ENCODE measurements around the gene TYSND1. TPM values are rescaled to one million over a fixed set of nuclear protein-coding genes. Genes with fewer than 3 reads are reported as not detected.

TYSND1 gene
- total RNA-seq, 1 donor from 2014 or later = 12.3 TPM

DNA sequence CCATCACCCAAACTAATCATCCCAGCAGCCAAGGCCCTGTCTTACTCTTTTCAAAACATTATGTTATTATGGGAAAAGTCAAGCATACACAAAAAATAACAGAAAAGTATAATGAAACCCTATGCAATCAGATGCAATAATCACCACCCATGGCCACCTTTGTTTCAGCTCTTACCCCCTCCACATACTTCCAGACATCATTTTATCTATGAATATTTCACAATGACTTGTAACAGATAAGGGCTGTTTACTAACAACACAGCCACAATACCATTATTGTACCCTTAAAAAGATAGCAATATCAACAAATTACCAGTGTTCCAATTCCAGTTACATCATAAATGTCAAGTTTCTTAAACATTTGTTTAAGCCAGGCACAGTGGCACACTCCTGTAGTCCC is 49.0 kb downstream of the TYSND1 start:
- DNase-seq (ENCODE audit: low spot score in 2 of 2) = no peak
- H3K27ac ChIP-seq = no peak overlapping the region
- H3K36me3 ChIP-seq = peaks cover 0 to 3% of the 10 kb centered on the region in 2 donors
- TF ChIP-seq, protein P1, sequence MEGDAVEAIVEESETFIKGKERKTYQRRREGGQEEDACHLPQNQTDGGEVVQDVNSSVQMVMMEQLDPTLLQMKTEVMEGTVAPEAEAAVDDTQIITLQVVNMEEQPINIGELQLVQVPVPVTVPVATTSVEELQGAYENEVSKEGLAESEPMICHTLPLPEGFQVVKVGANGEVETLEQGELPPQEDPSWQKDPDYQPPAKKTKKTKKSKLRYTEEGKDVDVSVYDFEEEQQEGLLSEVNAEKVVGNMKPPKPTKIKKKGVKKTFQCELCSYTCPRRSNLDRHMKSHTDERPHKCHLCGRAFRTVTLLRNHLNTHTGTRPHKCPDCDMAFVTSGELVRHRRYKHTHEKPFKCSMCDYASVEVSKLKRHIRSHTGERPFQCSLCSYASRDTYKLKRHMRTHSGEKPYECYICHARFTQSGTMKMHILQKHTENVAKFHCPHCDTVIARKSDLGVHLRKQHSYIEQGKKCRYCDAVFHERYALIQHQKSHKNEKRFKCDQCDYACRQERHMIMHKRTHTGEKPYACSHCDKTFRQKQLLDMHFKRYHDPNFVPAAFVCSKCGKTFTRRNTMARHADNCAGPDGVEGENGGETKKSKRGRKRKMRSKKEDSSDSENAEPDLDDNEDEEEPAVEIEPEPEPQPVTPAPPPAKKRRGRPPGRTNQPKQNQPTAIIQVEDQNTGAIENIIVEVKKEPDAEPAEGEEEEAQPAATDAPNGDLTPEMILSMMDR (IDR thresholded peaks at IDR 0.05) = no peak
- no peaks in the 10 kb centered on the region for H3K4me1 ChIP-seq
- no peak overlapping the region for H3K4me3 ChIP-seq
- no peaks in the 10 kb centered on the region for H3K9me3 ChIP-seq
- H3K27me3 ChIP-seq = no peaks in the 10 kb centered on the region
- intact Hi-C loops (cut with DNase I) = no loop called here

DNA sequence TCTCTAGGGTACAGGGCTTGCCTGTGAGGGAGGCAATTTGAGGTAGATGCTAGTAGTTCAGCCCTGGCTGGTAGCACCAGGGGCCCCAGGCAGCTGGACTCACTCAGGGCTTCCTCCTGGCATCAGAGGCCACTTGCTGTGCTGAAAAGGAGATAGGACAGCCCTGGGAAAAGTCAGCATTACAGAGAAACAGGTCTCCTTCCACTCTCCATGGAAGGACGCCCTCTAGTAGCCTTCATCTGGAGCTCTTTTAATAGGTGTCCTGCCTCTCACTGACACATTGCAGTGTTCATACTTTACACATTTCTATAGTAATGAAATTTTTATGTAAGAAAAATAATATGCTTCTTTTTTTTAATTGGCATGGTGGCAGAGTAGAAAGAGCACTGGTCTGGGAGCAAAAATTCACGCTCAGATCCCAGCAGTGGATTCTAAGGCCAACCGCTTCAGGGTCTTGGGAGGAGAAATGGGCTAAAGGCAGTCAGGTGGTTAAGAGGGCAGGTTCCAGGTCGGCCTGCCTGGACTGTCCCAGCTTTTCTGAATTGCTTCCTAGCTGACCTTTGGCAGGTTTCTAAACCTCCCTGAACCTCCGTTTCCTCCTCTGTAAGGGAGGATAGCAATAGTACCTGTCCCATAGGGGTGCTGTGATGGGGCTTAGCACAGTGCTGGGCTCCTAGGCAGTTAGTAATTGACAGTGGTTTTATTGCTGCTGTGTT is 49.6 kb downstream of the TYSND1 start:
- no peak for DNase-seq (ENCODE audit: low spot score in 2 of 2)
- H3K27ac ChIP-seq = no peak overlapping the region
- no peak overlapping the region for H3K4me3 ChIP-seq
- H3K36me3 ChIP-seq = peaks cover 0 to 3% of the 10 kb centered on the region in 2 donors
- TF ChIP-seq, protein P1 (IDR thresholded peaks at IDR 0.05) = no peak
- no peaks in the 10 kb centered on the region for H3K9me3 ChIP-seq
- H3K4me1 ChIP-seq = no peaks in the 10 kb centered on the region
- intact Hi-C loops (cut with DNase I) = no loop called here
- H3K27me3 ChIP-seq = no peaks in the 10 kb centered on the region

DNA sequence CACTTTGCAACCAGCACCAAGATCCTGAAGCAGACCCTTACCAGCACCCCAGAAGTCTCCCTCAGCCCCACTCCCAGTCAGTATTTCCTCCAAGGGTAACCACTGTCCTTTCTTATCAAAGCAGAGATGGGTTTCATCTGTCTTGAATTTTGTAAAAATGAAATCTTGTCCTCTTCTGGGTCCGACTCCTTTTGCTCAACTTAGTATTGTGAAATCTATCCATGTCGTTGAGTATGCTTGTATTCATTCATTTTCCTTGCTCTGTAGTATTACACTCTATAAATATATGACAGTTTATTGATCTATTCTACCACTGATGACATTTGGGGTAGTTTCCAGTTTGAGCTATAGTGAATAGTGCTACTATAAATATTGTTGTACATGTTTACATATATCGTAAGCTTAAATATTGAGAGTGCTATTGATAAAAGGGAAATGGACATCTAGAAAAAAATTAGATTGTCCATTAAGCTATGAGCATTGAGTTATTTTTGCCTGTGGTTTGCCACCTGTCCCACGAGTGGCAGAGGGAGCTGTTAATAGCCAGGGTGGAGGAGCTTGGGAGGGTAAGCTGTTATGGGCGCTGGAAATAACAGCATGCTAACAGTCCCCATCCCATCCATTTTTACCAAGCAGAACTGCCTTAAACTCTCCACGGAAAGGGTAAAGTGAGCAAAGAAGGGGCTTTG is 50.3 kb downstream of the TYSND1 start:
- TF ChIP-seq, protein P1 (IDR thresholded peaks at IDR 0.05) = no peak
- no peak for DNase-seq (ENCODE audit: low spot score in 2 of 2)
- Histone ChIP-seq H3K36me3 (peaks cover 0 to 3% of the 10 kb centered on the region in 2 donors), H3K4me1 (no peaks in the 10 kb centered on the region), H3K27me3 (no peaks in the 10 kb centered on the region), H3K27ac (no peak overlapping the region), H3K9me3 (no peaks in the 10 kb centered on the region), H3K4me3 (no peak overlapping the region)
- intact Hi-C loops (cut with DNase I) = no loop called here

DNA sequence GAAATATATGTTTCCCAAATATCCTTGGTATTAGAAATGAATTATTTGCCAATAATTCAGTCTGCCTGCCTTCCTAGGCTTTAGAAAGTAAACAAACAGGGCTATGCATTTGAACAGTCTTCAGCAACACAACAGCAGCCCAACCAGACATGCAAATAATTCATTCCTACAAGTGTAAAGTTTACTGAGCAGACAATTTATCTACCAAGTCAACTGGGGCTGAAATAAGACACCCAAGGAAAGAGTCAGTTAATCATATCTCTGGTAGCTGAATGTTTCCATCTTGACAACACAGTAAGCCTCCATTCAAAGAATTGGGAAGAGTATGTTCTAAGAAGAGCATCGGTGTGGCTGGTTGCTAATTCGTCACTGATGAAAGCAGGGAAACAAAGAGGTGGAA is 52.2 kb downstream of the TYSND1 start:
- H3K36me3 ChIP-seq = peaks cover 0 to 3% of the 10 kb centered on the region in 2 donors
- no peaks in the 10 kb centered on the region for H3K27me3 ChIP-seq
- H3K27ac ChIP-seq = no peak overlapping the region
- TF ChIP-seq, protein P1 (IDR thresholded peaks at IDR 0.05) = no peak
- H3K4me1 ChIP-seq = no peaks in the 10 kb centered on the region
- H3K4me3 ChIP-seq = no peak overlapping the region
- no peaks in the 10 kb centered on the region for H3K9me3 ChIP-seq
- intact Hi-C loops (cut with DNase I) = no loop called here
- DNase-seq (ENCODE audit: low spot score in 2 of 2) = no peak

DNA sequence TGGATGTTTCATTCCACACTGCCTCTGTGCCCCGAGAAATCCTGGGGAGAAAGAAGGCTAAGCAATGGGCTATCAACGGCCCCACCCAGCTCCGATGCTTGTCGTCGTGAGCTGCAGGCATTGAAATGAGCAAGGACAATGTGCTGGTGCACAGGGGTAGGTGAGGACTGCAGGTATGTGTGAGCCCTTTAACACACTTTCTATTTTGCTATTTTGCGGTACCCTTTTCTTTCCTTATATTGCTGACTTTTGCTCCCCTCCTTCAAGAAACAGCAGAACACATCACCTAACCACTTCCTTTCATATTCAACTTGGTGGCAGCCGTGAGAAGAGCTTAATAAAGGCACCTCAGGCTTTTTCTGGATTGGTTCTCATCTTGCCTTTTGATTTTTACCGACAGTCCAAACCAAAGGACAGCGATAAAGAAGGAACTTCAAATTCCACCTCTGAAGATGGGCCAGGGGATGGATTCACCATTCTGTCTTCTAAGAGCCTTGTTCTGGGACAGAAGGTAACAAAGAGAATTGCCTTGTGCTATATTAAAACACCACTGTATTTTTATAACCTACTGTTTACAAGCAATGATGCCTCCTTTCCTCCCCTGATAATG is 53.1 kb downstream of the TYSND1 start:
- no peaks in the 10 kb centered on the region for H3K27me3 ChIP-seq
- H3K4me3 ChIP-seq = no peak overlapping the region
- peaks cover 0 to 3% of the 10 kb centered on the region in 2 donors for H3K36me3 ChIP-seq
- DNase-seq (ENCODE audit: low spot score in 2 of 2) = no peak
- no peaks in the 10 kb centered on the region for H3K9me3 ChIP-seq
- H3K27ac ChIP-seq = no peak overlapping the region
- intact Hi-C loops (cut with DNase I) = no loop called here
- TF ChIP-seq, protein P1 (IDR thresholded peaks at IDR 0.05) = no peak
- H3K4me1 ChIP-seq = no peaks in the 10 kb centered on the region
